Suprapubic skin (tissue), 4 donors: ENCODE measurements around the gene TUBA1A.

Source experiments
- CTCF ChIP-seq, 2 donors: fragments of 200-600 bp in 1 of 2; fragments of 450-650 bp in 1 of 2; sonication (generic) in 1 of 2; IDR thresholded peaks; one replicate each; pipeline ENCODE4 v1.5.1; 2016 to 2019; ENCODE audit warnings: antibody characterized with exemption in 2 of 2, mild to moderate bottlenecking in 1 of 2, moderate library complexity in 1 of 2
- EP300 ChIP-seq: sonication (generic); formaldehyde crosslinking; IDR thresholded peaks from one replicate; pipeline ENCODE4 v1.6.1; 2017; ENCODE audit warnings: antibody characterized with exemption
- POLR2A ChIP-seq, 2 donors: fragments of 450-650 bp; IDR thresholded peaks; one replicate each; pipeline ENCODE4 v1.6.1; 2017; ENCODE audit warnings: antibody characterized with exemption in 2 of 2, mild to moderate bottlenecking in 2 of 2, moderate library complexity in 2 of 2
- POLR2AphosphoS5 ChIP-seq, 3 donors: sonication (generic); formaldehyde crosslinking; IDR thresholded peaks; one replicate each; pipeline ENCODE4 v1.6.1; 2017; ENCODE audit warnings: antibody characterized with exemption in 3 of 3

- TF ChIP-seq CTCF (IDR thresholded peaks at IDR 0.05) (no peak), POLR2A (IDR thresholded peaks at IDR 0.05) (no peak), POLR2AphosphoS5 (IDR thresholded peaks at IDR 0.05) (no peak), EP300 (no peak)
Measured at GRCh38 chr12:49189731-49190716, 1.1 kb upstream of the TUBA1A start.
